NCI-H82 treated with DMSO at 0.1 percent for 48 hours (cell line): ENCODE results near the gene MAX.
A peak's percentile ranks its signal among the peaks of the same experiment; 100 is the strongest.
"Not testable (repeated sequence)": the region's sequence is repeated elsewhere in the genome, so short reads cannot be mapped to it uniquely, and the experiment has no call there.

ENCODE experiments used
- DNase-seq: peaks from one replicate; lab custom pipeline; 2025; ENCODE audit not compliant: unreplicated experiment; lab: John Stamatoyannopoulos, UW

Gene MAX

DNA sequence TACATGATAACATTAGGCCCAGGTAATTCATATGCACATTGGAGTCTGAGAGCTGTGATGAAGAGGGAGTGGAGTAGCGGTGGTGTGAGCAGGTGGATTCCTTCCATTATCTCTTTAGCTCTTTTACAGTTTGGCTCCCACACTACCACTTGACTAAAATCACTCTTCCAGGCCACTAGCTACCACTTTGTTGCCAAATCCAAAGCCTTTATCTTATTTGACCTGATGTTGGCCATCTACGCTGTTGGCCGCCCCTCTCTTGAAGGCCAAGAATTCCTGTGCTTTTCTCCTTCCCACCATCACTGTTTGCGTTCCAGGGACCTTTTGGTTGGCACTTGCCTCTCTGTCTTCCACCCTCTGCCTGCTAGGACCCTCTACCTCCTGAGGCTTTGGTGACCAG is 4.0 kb upstream of the MAX start:
- DNase-seq = no peak

DNA sequence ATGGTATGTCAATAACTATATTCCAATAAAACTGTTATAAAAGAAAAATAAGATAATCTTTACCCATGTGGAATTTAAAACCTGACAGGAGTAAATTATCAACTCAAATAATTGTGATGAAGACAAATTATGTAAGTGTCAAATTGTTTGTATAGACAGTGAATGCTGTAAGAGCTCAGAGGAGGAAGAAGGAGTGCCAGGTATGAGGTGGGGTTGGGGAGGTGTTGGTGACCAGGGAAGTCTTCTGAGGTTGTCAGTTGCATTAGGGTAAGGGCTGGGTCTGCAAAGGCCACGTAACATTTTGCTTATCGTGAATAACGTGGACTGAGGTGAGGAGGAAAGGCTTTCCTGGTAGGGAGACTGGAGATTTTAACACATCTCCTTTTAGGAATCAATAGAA is 2.5 kb upstream of the MAX start:
- no peak for DNase-seq

DNA sequence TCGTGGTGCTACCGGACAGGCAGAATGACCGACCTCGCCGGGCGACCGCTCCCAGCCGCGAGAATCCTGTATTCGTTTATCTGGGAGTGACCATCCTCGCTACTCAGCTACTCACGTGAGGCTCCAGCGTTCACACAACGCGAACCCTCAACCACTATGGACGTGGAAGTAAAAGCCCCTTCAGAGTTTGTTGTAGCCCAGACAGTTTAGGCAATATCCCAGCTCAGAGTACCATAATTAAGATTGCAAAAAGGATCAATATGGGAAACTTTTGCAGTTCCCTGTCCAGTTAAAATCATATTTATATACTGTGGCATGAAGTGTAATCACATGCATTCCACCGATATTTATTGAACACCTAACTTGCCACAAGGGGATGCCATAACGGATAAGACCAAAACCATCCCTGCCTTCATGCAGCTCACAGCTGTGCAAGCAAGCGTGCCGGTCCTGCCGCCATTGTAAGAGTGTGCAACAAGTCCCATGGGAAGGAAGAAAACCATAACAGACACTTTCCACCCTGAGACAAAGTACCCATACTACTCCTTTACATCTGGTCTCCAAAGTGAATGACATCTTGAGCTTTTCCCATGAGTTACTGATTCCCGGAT is 938 bp upstream of the MAX start:
- peak; percentile 16 for DNase-seq

DNA sequence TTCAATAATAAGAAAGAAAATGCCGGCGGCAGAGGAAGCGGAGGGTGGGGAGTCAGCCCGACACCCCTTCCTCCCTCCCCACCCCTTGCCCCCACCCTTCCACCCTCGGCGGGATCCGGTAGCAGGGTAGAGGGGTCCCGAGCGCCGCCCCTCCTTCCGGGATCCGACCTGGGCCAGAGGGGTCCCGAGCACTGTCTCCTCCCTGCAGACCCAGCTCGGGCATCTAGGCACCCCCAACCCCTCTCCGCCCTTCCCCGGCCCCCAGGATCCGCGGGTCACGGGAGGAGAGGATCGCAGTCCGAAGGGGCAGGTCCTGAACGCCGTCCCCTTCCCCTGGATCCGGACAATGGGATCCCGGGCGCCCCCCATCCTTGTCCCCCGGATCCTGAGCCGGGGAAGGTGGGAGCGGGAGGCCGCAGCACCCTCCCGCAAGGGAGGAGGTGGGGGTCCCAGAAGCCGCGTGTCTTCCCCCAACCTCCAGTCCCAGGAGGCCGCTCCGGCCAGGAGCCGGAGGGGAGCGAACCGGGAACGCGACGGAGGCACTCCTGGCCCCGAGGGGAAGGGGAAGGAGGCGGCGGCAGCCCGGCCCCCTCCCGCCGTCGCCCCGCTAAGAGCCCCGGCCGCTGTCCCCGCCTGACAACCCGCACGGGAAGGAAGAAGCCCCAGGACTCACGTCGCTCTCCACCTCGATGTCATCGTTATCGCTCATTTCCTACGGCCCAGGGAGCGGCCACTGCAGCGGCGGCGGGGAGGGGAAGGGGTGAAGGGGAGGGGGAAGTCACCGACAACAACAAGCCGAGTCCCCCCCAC is 481 bp downstream of the MAX start:
- DNase-seq = no peak

DNA sequence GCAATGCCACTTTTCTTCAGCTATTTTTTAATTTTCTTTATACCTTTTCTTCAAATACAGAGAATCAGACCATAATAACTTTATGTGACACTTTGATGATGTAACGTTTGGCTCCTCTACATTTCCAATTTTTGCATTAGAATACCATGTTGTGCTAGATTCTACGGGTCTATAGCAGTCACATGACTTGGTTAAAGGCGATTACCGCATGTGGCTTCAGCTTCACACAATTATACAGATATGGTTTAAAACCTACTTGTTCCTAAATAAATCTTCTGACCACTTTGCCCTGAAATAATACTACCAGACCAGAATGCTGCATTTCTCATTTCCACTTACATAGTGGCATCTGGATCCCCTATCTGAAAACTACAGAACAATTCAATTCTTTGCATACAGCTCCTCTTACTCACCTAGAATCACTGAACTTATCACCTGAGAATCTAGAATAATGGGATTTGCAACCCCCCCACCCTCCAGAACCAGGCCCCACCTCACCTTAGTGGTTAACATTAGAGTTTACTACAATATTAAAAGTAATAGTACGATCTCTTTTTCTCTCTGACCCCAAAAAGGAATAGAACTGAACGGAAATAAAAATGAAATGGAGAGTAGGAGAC is 1.3 kb downstream of the MAX start:
- no peak for DNase-seq

DNA sequence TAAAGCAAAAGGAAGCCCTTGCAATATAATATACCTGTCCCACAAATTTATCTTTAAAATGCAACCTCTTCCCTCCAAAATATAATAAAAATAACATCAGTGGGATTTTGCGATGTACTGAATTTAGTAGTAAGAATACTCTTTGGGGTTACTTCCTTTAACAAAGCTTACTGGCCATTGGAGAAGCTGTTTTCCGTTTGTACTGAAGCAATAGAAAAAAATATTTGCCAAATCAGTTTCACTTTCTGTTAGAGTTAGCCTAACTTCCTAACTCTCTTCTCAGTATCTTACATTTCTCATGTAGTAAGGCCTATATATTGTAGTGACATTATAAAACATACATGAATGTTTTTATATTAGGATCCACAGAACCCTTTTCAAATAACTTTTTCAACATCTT is 3.7 kb downstream of the MAX start:
- no peak for DNase-seq

DNA sequence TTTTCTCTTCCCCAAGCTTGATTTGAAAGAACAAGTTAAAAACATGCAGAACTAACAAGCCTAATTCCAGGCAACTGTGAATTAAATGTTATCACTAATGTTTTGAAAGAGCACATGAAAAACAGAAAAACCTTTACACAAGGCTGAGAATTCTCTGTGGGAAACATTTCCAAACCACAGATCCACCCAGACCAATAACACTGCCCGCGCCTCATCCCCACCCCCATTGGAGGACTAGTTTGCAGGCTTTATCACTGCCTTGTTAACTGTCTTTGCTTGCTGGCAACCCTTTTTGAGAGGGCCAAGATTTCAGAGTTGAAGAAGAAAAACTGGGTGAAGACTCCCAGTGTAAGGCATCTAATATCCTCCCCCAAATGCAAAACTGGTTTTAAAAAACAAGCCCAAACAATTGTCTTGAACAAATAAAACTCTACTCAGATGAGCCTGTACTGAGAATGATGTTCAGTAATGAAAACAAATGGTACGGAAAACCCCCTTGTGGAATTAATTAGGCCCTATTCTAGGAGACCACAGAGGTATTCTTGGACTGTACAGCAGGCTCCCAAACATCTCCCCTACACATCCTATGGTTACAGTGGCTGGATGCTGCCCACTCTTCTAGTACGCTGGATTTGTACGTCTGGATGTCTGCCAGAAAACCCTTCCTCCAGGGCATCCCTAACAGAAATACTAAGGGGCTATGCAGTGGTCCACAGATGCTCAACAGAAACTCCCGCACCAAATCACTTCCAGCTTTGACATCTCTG is 5.8 kb downstream of the MAX start:
- no peak for DNase-seq

DNA sequence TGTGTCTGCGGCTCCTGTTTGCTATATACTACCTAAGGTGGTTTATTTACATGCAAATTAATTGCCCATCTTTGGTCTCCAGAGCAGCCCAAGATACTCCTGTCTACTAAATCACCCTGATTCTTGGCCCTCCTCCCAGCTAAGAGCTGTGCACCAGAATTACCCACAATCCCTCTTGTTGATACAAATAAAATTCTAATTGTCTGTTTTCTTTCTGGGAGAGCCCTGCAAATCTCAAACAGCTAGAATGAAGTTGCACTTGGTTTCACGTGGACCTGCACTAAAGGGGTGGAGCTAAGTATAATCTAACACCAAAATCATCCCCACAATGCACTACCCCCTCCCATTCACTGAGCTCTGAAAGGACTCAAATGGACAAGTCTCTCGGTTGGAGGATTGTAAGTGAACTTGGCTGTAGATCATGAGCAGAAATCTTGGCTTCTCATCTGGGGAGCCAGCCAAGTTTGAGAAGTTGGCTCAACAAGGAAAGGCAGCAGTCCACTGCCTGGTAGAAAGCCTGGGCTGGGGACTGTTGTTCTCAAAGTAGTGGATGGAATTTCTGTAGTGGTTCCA is 6.6 kb downstream of the MAX start:
- DNase-seq = no peak

DNA sequence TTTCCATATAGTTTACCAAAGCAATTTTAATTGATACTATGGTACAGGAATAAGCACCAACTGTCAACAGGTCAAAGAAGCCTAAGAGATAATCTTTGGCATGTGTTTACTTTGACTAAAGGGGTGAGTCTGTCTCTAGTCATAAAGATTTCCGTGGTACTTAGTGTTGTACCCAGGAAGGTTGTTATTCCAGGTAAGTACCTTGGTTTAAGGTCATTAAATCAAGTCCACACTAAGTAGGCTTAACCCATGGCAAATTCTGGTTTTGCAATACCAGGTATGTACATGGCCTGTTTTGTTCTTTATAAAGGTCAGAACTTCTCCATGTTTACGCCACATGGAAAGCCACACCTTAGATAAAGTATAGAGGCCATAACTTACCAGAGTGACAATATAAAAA is 10.0 kb downstream of the MAX start:
- no peak for DNase-seq

DNA sequence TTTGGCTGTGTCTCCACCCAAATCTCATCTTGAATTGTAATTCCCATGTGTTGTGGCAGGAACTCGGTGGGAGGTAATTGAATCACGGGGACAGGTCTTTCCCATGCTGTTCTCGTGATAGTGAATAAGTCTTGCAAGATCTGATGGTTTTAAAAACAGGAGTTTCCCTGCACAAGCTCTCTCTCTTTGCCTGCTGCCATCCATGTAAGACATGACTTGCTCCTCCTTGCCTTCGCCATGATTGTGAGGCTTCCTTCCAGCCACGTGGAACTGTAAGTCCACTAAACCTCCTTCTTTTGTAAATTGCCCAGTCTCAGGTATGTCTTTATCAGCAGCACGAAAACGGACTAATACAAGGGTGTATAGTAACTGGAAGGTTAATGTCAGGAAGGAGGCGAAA is 14.5 kb downstream of the MAX start:
- DNase-seq = not testable (repeated sequence)

DNA sequence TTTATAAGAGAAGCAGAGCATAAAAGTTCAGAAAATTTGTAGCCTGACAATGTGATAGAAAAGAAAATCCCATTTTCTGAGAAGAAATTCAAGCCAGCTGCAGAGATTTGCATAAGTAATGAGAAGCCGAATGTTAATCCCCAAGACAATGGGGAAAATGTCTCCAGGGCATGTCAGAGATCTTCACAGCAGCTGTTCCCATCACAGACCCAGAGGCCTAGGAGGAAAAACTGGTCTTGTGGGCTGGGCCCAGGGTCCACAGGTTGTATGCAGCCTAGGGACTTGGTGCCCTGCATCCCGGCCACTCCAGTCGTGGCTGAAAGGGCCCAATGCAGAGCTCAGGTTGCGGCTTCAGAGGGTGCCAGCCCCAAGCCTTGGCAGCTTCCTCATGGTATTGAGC is 15.6 kb downstream of the MAX start:
- DNase-seq = not testable (repeated sequence)

DNA sequence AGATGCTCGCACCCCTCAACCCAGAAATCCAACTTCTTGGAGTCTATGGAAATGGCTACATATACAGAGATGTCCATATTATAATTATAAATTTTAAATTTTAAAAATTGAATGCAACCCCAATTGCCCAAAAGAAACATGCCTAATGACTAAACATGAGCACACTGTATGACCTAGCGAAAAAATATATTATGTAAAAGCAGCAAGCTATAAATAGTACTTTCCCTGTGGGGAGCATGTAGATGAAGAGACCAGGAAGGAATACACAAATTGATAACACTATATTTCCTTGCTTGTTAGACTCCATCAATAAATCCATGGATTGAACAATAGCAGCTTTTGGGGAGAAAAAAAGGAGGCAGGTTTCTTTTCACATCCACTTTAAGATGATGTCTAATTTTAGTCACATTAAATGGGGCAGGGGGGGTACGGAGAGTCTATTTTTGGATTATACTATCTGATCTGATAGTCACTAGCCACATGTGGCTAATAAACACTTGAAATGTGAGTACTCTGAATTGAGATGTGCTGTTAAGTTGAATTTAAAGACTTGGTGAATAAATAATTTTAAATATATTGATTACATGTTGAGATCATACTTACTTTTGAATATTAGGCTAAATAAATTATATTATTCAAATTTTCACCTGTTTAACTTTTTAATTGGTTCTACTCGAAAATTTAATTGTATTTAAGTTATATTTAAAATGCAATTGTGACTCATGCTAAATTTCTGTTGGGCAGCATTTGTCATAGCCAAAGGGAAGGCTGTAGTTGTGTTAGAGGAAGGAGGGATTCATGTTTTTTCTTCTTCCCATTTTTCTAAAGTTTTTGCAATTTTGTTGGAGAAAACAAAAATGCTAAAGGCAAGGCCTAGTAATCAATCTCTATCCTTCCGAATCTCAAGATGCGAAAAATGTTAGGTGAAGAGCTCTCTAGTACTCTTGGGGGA is 17.5 kb downstream of the MAX start:
- DNase-seq = no peak

DNA sequence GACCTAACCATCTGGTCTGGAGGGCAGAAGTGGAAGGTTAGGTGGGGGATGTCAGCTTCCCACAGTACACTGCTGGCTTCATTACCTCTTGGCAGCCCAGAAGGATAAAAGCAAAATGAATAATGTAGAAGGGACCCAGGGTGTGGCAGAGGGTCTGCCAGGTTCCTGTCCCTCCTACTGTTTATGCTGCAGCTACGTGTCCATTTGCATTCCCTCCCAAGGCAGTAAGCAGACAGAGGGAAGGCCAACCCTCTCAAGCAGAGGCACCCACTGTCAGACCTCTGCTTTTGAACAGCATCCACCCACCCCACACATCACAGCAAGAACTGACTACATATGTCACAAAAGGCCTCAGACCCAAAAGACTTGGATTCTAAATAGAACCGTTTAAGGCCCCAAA is 19.4 kb downstream of the MAX start:
- DNase-seq = no peak

DNA sequence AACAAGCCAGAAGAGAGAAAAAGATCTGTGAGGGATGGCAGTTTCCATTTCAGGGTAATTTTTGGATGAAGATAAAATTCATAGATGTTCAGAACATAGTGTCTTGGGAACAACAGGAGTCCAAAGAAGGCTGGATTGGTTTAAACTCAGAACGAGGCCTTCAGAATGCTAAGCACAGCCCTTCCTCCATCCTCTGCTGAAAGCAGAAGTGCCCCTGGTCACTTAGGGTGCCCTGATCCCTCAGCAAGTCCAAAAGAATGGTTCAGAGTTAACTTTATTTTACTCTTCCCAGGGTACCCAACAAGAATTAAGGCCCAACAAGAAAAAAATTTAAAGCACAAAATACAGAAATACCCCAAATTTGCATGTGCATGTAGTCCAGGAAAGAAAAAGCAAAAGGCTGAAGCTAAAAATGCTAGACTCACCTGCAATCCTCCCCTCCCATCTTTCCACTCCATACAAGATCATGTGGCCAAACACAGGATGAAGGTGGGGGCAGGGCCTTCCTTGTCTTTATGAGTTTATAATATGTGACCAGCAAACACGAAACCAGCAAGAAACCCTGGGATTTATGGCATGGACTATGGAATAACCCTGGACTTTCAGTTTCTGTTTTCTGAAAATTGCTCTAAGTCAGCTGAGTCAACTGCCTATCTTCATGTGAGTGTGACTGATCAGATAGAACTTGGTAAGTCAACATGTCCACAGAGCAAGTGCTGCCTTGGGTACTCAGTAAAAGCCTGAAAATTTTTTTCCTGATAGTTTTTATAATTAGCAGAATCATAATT is 21.2 kb downstream of the MAX start:
- DNase-seq = no peak

DNA sequence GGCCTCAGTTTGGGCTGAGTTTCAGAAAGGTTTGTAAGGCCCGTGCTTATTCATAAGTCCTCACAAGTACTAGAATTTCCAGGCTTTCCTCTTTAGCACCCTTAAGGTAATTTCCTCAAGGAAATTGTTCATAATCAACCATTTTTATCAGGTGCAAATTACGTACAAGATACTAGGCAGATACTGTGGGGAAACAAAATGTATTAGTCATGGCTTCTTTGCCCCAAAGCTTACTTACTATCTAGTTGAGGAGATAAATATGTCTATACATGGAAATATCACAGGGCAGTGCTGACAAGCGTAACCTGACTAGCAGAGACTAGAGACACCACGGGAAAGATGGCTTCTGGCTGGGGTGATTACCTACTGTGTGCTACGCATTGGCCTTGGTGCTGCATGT is 22.5 kb downstream of the MAX start:
- DNase-seq = no peak

DNA sequence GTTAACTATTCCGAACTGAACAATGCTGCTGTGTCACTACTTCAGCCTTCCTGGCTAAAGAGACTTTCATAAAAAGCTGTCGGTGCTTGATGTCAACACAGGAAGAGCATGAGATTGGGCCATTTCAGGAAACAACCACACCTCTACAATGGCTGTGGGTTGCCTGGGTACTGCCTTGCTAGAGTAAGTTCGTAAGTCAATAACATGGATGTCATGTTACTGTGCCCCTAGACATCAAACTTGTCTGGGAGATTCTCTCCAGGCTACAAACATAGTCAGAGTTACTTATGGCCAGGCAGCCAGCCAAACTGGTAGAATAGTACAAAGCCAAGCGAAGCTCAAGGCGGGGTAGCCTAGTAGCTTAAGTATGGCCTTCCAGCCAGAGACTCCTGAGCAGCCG is 23.1 kb downstream of the MAX start:
- DNase-seq = no peak

DNA sequence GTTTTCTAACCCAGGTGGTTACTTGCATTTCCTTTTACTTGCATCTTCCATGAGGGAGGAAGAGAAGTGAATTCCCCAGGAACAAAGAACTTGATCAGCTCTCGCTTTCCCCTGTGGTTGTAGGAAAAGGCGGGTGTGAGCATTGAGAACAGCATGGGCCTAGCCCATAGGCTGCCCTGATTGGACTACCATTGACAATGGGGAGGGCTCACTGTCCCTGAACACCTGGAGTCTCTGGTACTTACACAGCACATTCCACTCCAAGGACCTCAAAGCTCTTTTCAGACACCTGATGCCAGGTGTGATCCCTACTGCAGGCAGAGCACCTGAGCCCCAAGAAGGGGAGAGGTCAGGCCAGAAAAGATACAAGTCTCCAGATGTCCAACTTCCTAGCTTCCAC is 25.0 kb downstream of the MAX start:
- no peak for DNase-seq

DNA sequence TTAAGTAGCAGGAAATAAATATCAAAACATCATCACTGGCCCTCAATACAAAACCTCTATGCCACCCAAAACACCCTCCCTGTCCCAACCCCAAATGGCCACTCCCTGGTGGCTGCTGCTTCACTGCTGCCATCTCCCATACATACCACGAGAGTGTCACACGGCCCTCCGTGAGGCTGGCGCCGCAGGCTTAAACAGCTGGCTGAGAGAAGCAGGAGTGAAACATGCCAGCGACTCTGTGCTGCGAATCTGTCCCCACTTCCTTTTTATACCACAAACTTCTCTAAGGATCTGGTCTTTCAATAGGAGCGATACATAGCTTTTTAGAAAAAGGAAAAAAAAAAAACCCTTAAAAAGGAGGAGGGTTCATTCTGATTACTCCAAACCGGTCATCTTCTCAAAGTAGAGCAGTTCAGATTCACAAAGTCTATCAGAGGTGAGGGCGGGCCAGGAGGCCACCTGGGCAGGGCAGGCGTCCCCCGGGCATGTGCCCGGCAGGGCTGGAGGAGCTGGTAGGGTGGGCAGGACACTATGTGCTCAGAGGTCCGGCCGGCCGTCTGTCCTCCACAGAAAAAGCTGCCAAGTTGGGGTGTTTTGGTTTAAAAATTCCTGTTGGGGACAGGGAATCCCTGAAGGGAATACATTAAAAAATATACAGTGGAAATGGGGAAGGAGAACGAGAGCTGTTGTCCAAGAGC is 26.5 kb downstream of the MAX start:
- no peak for DNase-seq
